Osteocyte (in vitro differentiated cells): ENCODE measurements around the gene SEL1L3. TPM values are rescaled to one million over a fixed set of nuclear protein-coding genes. Genes with fewer than 3 reads are reported as not detected.
A peak's percentile ranks its signal among the peaks of the same experiment; 100 is the strongest.

Experiments used
- DNase-seq: peaks from one replicate; pipeline ENCODE4 v3.0.0; 2021; ENCODE audit warnings: mixed read lengths; ENCODE audit not compliant: unreplicated experiment; ENCODE audit errors: extremely low spot score
- H3K27ac Mint-ChIP-seq: one replicate; pipeline ENCODE4 v1.8.0; 2021; ENCODE audit warnings: mild to moderate bottlenecking, mixed read lengths; ENCODE audit not compliant: unreplicated experiment
- H3K27me3 Mint-ChIP-seq: one replicate; pipeline ENCODE4 v1.8.0; 2021; ENCODE audit warnings: mixed read lengths; ENCODE audit not compliant: unreplicated experiment
- H3K36me3 Mint-ChIP-seq: one replicate; pipeline ENCODE4 v1.8.0; 2021; ENCODE audit warnings: mixed read lengths; ENCODE audit not compliant: unreplicated experiment
- H3K4me1 Mint-ChIP-seq: one replicate; pipeline ENCODE4 v1.8.0; 2021; ENCODE audit warnings: mixed read lengths; ENCODE audit not compliant: unreplicated experiment
- H3K4me3 Mint-ChIP-seq: one replicate; pipeline ENCODE4 v1.8.0; 2021; ENCODE audit warnings: mild to moderate bottlenecking, moderate library complexity, mixed read lengths; ENCODE audit not compliant: unreplicated experiment
- H3K9me3 Mint-ChIP-seq: one replicate; pipeline ENCODE4 v1.8.0; 2021; ENCODE audit warnings: mixed read lengths; ENCODE audit not compliant: unreplicated experiment
- total RNA-seq: library from RNA; stranded (reverse); gene quantifications from 2 replicates; pipeline ENCODE4 v1.2.1, GENCODE V29; 2021
- TF ChIP-seq, protein P1 (sequence below): fragments of 200-600 bp; sonication (generic); IDR thresholded peaks from 2 replicates; pipeline ENCODE4 v1.5.0; 2021; ENCODE audit warnings: antibody characterized with exemption, mild to moderate bottlenecking, moderate library complexity

SEL1L3 gene
- total RNA-seq, 1 donor from 2014 or later = 28.0 TPM

DNA sequence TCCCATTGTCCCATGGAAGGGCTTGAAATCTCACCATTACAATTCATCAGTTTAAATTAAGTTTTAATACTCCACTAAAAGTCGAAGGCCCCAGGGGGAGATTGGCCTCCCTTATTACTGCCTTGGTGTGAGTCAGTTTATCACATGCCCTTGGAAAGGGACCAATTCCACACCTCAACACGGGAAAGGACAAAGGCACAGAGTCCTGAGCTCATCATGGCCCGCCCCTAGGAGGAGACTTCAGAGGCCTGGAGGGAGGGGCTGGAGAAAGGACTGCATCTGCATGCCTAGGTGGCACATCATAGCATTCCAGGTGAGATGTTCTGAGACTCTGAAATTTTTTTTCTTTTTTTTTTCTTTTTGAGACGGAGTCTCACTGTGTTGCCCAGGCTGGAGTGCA, 2.8 kb upstream of the SEL1L3 start:
- TF ChIP-seq, protein P1, sequence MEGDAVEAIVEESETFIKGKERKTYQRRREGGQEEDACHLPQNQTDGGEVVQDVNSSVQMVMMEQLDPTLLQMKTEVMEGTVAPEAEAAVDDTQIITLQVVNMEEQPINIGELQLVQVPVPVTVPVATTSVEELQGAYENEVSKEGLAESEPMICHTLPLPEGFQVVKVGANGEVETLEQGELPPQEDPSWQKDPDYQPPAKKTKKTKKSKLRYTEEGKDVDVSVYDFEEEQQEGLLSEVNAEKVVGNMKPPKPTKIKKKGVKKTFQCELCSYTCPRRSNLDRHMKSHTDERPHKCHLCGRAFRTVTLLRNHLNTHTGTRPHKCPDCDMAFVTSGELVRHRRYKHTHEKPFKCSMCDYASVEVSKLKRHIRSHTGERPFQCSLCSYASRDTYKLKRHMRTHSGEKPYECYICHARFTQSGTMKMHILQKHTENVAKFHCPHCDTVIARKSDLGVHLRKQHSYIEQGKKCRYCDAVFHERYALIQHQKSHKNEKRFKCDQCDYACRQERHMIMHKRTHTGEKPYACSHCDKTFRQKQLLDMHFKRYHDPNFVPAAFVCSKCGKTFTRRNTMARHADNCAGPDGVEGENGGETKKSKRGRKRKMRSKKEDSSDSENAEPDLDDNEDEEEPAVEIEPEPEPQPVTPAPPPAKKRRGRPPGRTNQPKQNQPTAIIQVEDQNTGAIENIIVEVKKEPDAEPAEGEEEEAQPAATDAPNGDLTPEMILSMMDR = no peak
- Mint-ChIP-seq H3K27me3 (no peaks in the 10 kb centered on the region), H3K4me1 (peaks cover 14% of the 10 kb centered on the region), H3K27ac (no peak overlapping the region), H3K4me3 (no peak overlapping the region), H3K36me3 (peaks cover 4% of the 10 kb centered on the region), H3K9me3 (no peaks in the 10 kb centered on the region)
- no peak for DNase-seq

DNA sequence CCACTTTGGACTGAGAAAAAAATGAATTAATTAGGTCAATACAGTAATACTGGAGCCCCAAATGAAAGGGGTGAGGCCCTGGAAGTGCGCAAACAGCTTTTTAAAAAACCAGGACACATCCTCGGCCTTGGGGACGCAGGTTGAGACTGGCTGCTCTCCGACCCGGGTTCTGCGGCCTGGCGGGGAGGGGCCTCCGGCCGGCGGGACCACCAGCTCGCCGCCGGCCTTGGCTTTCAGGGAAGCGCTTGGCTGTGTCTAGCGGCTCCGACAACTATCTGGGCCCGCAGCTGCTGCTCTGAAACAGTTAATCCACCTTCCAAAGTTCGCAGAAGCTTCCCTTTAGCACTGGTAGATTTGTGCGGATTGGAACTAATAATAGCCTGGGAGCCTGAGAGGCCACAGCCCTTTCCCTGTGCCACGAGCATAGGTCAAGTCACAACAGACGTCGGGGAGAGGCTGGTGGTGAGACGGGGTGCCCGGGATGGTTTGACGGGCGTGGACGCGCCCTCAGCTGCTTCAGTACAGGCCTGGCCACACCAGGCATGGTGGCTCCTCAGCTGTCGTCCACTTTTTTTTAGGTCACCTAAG, 1.1 kb upstream of the SEL1L3 start:
- DNase-seq = no peak
- TF ChIP-seq, protein P1 = no peak
- H3K36me3 Mint-ChIP-seq = peaks cover 4% of the 10 kb centered on the region
- H3K4me1 Mint-ChIP-seq = peaks cover 18% of the 10 kb centered on the region
- H3K9me3 Mint-ChIP-seq = no peaks in the 10 kb centered on the region
- peak overlapping the region; percentile 66 for H3K4me3 Mint-ChIP-seq
- H3K27me3 Mint-ChIP-seq = no peaks in the 10 kb centered on the region
- no peak overlapping the region for H3K27ac Mint-ChIP-seq

DNA sequence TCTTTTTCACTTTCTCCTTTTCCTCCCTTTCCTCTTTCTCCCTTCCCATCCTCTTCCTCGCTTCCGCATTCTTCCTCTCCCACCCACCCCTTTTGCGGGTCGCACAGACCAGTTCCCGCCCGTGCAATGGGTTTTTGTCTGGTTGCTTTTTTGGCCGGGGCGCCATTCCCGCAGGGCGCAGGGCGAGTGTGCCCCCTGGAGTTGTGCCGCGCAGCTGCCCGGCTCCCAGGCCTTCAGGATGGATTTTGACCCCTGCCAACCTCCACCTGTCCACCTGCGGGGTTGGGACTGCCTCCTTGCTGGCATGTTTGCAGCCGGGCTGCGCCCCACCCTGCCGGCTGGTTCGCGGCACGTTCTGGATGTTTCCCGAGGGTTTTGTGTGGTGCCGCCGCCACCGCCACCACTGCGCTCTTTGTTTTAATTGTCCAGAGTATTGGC, 578 bp upstream of the SEL1L3 start:
- Mint-ChIP-seq H3K4me1 (peaks cover 18% of the 10 kb centered on the region), H3K27ac (no peak overlapping the region), H3K36me3 (peaks cover 4% of the 10 kb centered on the region), H3K4me3 (peak overlapping the region; percentile 66), H3K9me3 (no peaks in the 10 kb centered on the region), H3K27me3 (no peaks in the 10 kb centered on the region)
- DNase-seq = no peak
- TF ChIP-seq, protein P1 = peak; percentile 38

DNA sequence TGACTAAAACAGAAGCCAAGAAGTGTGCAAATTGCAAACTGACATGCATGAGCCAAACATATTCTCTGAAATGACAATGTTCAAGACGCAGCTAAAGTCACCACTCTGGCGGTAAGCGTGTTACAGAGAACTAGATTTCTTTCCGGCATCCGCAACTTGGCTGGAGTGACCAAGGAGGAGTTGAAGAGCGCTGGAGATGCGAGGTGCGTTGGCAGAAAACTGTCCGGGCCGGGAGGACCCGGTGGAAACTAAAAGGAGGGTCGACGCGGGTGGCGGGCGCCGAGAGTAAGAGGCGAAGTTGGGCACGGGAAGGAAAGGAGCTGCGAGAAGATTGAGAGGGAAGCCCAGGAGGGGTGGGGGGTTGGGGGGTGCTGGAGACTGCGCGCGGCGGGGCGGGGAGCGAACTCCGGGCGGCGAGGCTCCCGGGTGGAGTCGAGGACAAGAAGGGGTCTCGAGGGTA, 807 bp downstream of the SEL1L3 start:
- TF ChIP-seq, protein P1 = no peak
- H3K4me1 Mint-ChIP-seq = peaks cover 20% of the 10 kb centered on the region
- no peak for DNase-seq
- peaks cover 4% of the 10 kb centered on the region for H3K36me3 Mint-ChIP-seq
- peak overlapping the region; percentile 90 for H3K27ac Mint-ChIP-seq
- H3K9me3 Mint-ChIP-seq = no peaks in the 10 kb centered on the region
- H3K27me3 Mint-ChIP-seq = no peaks in the 10 kb centered on the region
- H3K4me3 Mint-ChIP-seq = peak overlapping the region; percentile 99

DNA sequence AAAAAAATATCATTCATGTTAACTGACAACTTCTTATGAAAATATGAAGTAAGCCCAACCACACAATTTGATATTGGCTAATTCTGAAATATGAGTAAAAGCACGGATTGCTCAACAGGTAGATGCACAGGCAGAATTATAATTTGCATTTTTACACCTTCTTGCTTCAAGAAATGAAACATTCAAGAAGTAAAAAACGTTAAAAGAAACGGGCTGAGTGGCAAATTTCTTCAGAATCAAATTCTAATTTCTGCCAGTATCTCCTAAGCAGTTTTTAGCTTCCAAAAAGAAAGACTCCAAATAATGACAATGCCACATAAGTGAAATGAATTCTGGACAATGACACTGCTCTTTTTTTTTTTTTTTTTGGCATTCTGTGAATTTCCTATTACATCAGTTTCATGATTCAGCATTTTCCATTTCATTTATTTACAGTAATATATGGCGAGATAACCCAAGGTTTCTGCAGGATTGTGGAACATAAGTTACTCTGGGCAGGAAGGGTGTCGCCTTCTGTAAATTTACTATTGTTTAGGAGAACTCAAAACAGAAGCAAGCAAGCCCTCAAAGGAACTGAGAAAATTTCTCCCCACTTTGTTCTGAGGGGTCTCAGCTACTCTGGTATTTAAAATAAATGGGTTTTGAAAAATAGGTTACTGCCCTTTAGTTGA, 1.4 kb downstream of the SEL1L3 start:
- no peaks in the 10 kb centered on the region for H3K27me3 Mint-ChIP-seq
- peak overlapping the region; percentile 90 for H3K27ac Mint-ChIP-seq
- H3K4me1 Mint-ChIP-seq = peaks cover 23% of the 10 kb centered on the region

More for the DNA sequence above, 1.4 kb downstream of the SEL1L3 start:
- Mint-ChIP-seq H3K9me3 (no peaks in the 10 kb centered on the region), H3K36me3 (peaks cover 4% of the 10 kb centered on the region), H3K4me3 (peak overlapping the region; percentile 99)
- no peak for DNase-seq
- TF ChIP-seq, protein P1 = no peak
